NK-92 treated with Interleukin-12 subunit alpha and Interleukin-12 subunit beta, amount 100 ng/mL, for 24 hours (cell line): ENCODE results near the gene PICK1.

Experiments used
- DNase-seq: peaks from one replicate; lab custom pipeline; 2025; lab: John Stamatoyannopoulos, UW

PICK1 gene

GRCh38 chr22:38049812-38050619 lies 7.2 kb upstream of the PICK1 start:
- DNase-seq, result no peak

DNA sequence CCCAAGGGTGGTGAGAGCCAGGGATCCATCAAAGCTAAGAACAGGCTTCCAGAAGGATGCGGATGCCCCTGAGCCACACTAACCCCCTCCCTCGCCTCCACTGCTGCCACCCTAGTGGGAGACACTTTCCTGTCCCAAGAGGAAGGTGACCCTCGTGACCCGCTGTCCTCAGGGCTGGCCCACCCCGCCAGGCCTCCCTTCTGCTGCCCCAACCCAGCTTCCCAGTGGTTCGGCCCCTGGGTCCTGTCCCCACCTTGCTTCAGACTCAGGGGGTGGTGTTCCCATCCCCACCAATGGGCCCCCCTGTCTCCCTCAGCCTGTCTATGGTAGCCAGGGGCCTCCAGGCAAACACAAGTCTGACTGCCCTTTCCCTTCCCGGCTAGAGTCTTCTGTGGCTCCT lies 6.5 kb upstream of the PICK1 start:
- no peak for DNase-seq

DNA sequence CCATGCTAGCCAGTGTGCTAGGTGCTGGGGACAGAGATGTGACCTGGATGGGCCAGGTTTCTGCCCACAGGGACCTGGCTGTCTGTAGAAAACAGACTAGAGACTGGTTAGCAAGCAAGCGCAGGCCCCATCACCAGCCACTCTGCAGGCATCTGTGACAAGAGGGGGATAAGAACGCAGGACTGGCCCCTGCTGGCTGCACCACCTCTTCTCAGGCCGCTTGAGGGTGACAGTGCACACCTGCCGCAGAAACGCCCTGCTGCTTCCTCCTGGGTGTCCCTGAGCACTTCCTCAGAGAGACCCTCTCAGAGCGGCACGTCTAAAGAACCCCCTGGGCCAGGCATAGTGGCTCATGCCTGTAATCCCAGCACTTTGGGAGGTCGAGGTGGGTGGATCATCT lies 5.9 kb upstream of the PICK1 start:
- DNase-seq, result no peak

GRCh38 chr22:38051900-38052862 lies 5.0 kb upstream of the PICK1 start:
- peak; percentile 59 for DNase-seq

DNA sequence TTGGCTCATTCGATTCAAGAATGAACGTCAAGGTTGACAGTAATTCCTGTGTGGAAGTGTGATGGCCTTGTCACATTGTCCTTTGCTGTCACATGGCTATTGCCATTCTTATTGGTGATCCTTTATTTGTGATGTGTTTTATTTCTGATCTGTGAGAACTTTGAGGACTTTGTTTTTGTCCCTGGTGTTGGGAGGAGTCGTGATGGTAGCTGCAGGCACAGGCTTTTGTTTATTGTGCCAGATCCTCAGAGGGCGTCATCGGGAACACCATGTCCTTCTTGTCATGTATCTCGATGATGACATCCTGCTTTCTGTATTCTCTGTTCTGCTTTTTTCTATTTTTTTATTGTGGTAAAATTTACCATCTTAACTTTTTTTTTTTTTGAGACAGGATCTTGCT lies 5.6 kb downstream of the PICK1 start:
- no peak for DNase-seq

DNA sequence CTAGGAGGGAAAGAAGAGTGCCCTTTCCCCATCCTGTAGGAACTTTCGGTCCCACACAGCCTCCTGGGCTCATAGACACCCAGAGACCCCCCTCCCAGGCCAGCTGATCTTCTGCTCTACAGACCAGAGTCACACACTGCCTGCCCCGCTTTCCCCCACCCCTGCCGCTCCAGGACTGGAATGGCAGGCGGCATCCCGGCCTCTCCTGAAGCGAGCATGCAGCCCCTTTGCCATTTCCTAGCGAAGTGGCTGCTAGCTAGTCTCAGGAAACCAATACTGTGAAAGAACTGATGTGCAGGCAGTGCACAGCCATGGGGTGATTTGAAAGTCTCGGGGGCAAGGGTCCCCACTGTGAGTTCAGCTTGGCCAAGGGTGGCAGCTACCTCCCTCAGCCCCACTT lies 8.3 kb downstream of the PICK1 start:
- no peak for DNase-seq

DNA sequence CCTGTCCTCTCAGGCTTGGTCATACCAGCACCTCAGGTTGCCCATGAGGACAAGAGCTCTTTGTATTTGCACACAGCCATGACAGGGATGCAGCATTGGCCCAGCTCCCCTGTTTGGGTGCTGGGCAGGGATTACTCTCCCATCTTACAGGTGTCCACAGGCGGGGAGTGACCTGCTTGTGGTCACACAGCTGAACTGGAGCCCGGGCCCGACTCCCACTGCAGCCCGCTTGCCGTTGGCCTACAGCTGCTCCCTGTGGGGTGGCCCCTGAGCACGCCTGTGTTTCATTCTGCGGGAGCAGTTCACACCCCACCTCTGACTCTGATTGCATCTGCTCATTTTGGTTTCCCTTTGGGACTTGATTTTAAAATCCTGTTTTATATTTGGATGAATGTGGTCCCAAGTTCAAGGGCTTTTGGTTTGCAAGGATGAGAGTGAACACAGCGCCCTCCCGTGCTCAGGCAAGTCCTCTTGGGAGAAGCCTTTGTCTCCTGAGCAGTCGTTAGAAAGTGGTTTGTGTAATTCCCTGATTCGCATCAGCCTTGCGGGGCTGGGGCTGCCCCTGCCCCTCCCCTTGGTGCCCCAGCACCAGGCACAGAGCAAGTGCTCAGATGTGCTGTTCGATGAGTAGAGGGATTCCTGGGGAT lies 9.3 kb downstream of the PICK1 start:
- no peak for DNase-seq

- no peak for DNase-seq
Measured at GRCh38 chr22:38067028-38067415, 9.8 kb downstream of the PICK1 start.

DNA sequence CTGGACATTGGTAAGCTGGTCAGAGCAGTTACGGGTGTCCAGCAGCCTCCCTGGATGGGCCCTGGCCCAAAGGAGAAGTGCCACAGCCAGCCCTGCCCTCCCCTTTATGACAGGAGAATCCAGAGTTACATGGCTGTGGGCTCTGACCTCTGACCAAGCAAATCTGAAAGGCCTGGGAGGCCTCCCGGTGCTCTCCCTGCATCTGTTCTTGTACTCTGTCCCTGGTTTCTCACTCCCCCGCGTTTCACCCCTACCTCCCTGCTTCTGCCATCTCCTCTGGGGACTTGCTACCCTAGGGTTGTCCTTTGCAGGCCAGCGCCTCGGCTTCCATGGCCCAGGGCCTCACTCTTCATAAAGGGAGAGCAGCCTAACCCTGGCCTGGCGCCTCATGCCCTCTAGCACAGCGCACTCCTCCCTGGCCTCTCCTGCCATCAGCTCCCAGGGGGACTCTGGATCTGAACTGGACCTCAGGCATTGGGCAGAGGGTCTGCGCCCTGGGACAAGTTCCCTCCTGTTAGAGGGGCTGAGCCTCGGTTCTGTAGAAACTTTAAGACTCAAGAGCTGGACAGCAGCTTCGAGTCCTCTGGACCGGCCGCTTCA lies 10.7 kb downstream of the PICK1 start:
- DNase-seq, result no peak

DNA sequence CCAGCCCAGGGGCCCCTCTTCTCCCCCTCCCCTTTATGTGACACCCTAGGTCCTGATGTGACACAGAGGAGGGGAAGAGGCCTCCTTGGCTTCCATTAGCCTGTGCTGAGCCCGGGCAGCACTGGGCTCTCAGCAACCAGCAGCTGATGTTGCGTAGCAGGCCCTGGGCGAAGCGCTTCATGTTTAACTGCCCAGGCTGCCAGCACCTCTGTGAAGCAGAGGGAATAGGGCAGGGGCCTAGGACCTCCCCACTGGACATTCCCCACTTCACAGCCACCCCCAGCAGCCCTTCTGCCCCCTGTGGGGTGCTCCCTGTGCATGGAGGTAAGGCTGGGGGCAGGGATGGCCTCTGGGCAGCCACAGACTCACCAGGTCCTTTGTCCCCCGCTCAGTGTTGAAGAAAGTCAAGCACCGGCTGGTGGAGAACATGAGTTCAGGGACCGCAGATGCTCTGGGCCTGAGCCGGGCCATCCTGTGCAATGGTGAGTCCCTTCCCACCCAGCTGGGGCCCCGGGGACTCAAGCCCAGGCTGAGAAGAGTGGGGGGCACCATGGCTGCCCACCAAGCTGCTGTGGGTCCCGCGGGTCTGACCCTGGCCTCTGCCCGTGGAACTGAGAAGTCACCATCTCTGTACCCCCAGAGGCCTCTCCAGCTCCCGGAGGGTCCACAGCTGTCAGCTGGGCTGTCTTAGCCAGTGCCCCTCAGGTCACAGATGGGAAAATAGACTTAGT lies 11.6 kb downstream of the PICK1 start:
- DNase-seq, result no peak

GRCh38 chr22:38069372-38070249 lies 12.4 kb downstream of the PICK1 start:
- no peak for DNase-seq

DNA sequence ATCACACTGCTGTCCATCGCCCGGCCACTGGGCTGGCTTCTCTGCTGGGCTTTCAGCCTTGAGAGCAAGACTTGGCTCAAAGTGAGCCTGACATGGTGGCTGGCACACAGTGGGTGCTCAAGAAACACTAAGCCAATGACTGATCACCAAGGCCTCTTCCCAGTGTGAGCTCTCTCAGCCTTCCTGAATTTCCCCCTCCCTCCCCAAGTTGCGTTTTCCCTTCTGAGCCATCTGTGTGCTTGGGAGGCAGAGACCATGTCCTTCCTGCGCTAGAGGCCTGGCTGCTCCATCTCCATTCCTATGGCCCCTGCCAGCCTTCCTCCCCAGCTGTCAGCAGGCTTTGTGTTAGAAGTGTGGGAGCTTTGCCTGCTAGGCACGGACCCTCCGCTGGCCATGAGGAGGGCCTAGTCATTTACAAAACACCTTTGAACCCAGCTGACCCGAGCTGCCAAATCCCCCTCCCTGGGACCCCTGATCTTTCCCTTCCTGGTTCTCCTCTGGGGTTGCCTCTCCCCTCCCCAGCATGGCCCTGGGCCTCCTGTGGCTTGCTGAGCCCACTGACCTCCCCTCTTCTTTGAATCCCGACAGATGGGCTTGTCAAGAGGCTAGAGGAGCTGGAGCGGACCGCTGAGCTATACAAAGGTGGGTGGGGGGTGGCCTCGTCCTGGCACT lies 13.2 kb downstream of the PICK1 start:
- no peak for DNase-seq

- no peak for DNase-seq
Measured at GRCh38 chr22:38071421-38072321, 14.5 kb downstream of the PICK1 start.

- DNase-seq, result no peak
Measured at GRCh38 chr22:38072322-38073149, 15.3 kb downstream of the PICK1 start.

DNA sequence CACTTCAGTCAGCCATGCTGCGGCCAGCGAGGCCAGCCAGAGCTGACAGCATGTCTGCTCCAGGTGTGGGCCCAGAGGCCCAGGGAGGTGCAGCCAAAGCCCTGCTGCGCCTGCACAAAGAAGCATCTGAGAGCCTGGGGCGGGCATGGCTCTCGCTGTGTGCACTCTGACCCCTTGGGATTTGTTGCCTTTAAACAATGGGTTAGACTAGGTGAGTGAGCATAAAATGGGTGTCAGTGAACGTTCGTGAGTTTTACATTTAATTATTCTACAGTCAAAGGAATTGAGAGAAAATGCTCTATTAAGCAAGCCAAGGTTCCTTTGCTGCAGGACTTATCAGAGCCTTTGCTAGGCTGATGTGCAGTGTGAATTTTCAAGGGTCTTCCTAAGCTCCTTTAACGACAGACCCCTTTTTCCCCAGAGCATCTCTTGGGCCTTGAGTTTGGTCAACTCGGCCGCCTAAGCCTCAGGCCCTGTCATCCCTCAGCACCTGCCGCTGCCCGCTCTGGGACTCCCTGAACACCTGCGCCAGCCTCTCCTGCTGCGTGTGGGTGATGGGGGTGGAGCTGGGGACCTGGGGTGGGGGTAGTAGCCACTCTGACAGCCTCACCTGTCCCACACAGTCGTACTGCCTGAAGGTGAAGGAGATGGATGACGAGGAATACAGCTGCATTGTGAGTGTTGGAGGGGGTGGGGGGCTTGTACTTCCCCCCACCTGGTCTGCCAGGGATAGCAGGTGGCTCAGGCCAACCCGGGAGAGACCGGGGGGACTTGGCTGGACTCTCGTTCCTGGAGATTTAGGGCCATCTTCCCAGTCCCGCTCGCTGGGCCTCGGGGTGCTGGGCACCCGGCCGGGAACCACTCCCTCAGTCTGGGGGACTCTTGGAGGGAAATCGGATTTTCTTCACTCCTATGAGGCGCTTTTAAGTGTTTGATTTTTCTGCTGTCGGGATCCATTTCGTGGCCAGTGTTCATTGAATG lies 16.2 kb downstream of the PICK1 start:
- no peak for DNase-seq

DNA sequence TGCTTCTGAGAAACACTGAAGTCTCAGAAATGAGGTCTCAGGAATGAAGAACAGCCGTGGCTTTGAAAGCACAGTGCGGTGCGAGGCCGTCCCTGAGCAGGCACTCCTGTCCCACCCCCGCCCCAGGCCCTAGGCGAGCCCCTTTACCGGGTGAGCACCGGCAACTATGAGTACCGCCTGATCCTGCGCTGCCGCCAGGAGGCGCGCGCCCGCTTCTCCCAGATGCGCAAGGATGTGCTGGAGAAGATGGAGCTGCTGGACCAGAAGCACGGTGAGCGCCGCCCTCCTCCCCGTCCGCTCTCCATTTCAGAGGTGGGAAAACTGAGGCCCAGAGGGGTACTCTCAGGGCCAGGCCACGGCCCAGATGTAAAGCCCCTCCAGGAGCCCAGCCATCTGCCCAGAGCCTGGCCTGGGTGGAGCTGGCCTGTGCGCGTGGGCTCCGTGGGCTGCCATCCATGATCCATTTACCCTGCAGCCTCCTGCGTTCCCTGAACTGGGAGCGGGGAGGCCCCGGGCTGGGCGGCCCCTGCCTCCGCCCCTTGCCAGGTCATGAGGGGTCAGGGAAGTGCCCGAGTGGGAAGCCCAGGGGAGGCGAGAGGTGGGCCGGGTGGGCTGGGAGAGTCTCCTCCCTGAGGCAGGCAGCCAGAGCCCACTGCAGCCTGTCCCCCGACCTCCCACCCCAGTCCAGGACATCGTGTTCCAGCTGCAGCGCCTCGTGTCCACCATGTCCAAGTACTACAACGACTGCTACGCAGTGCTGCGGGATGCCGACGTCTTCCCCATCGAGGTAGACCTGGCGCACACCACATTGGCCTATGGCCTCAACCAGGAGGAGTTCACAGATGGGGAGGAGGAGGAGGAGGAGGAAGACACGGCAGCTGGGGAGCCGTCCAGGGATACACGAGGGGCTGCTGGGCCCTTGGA lies 17.2 kb downstream of the PICK1 start:
- DNase-seq, result no peak
